Measurements from ENCODE around the gene RFX4.

RFX4 gene

DNA sequence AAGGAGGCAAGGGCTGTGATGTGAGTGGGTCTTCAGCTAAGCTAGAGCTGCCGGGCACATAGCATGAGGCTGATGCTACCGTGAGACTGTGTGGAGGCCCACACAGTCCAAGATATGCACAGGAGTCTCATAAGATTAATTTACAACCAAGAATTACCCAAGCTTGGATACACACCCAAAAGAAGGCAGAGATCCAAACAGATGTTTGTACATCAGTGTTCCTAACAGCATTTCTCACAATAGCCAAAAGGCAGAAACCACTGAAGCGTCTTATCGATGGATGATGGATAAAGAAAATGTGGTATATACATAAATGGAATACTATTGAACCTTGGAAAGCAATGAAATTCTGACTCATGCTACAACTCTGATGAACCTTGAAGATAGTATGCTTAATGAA lies 150.9 kb downstream of the RFX4 start:
- no peak overlapping the region for H3K4me3 ChIP-seq (ENCODE audit: low read depth, low read length)
- no peak for DNase-seq (ENCODE audit: low read depth)
- TF ChIP-seq CTCF (IDR thresholded peaks at IDR 0.05; ENCODE audit: insufficient read depth, low read depth, low read length, missing control alignments) = no peak

- peak; percentile 30 for DNase-seq (ENCODE audit: low read depth)
- H3K4me3 ChIP-seq (ENCODE audit: low read depth, low read length) = no peak overlapping the region
- TF ChIP-seq CTCF (IDR thresholded peaks at IDR 0.05; ENCODE audit: insufficient read depth, low read depth, low read length, missing control alignments) = peak; percentile 16
Measured at GRCh38 chr12:106736051-106736957, 153.5 kb downstream of the RFX4 start.

GRCh38 chr12:106739318-106739717 lies 156.5 kb downstream of the RFX4 start:
- no peak for DNase-seq (ENCODE audit: low read depth)
- no peak overlapping the region for H3K4me3 ChIP-seq (ENCODE audit: low read depth, low read length)
- no peak for TF ChIP-seq CTCF (IDR thresholded peaks at IDR 0.05; ENCODE audit: insufficient read depth, low read depth, low read length, missing control alignments)

DNA sequence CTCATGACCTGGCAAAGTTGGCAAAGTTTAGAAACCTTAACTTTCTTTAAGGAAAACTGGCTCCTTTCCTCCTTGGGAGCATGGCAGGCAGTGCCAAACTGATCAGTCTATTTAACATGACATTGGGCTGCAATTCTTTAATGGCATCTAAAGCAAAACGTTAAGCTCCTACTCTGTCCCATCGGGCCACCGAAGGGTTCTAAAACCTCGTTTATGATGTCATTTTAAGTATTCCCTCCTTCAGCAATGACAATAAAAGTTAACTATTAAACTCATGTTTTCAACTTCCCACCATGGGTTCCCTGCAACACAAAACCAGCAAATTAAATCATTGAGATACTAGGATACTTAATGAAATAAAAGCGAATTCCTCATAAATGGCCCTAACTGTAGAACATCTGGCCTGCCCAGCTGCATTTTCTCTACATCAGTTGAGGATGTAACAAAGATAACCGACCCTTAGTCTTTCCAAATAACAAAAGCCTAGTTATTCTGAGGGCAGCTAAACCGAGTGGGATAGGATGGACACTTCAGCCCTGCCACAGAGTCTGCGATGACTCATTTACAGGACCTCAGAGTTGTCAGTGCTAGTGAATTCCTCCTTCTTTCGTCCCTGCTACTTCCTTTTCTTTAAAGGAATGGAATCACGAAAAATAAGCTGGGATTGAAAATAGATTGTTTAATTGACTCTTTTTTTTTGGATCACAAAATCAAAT lies 157.2 kb downstream of the RFX4 start:
- no peak overlapping the region for H3K4me3 ChIP-seq (ENCODE audit: low read depth, low read length)
- TF ChIP-seq CTCF (IDR thresholded peaks at IDR 0.05; ENCODE audit: insufficient read depth, low read depth, low read length, missing control alignments) = no peak
- DNase-seq (ENCODE audit: low read depth) = no peak

- TF ChIP-seq CTCF (IDR thresholded peaks at IDR 0.05; ENCODE audit: insufficient read depth, low read depth, low read length, missing control alignments) = no peak
- H3K4me3 ChIP-seq (ENCODE audit: low read depth, low read length) = no peak overlapping the region
- DNase-seq (ENCODE audit: low read depth) = no peak
Measured at GRCh38 chr12:106740818-106741217, 158.0 kb downstream of the RFX4 start.

GRCh38 chr12:106741247-106741646 lies 158.4 kb downstream of the RFX4 start:
- H3K4me3 ChIP-seq (ENCODE audit: low read depth, low read length) = no peak overlapping the region
- DNase-seq (ENCODE audit: low read depth) = no peak
- no peak for TF ChIP-seq CTCF (IDR thresholded peaks at IDR 0.05; ENCODE audit: insufficient read depth, low read depth, low read length, missing control alignments)
